GM21367 (cell line): ENCODE data around the gene THUMPD3.

ENCODE experiments used
- ATAC-seq: cut with Tn5 transposase; IDR thresholded peaks from one replicate; pipeline ENCODE4 v1.9.1; 2021; ENCODE audit not compliant: unreplicated experiment

Gene THUMPD3

DNA sequence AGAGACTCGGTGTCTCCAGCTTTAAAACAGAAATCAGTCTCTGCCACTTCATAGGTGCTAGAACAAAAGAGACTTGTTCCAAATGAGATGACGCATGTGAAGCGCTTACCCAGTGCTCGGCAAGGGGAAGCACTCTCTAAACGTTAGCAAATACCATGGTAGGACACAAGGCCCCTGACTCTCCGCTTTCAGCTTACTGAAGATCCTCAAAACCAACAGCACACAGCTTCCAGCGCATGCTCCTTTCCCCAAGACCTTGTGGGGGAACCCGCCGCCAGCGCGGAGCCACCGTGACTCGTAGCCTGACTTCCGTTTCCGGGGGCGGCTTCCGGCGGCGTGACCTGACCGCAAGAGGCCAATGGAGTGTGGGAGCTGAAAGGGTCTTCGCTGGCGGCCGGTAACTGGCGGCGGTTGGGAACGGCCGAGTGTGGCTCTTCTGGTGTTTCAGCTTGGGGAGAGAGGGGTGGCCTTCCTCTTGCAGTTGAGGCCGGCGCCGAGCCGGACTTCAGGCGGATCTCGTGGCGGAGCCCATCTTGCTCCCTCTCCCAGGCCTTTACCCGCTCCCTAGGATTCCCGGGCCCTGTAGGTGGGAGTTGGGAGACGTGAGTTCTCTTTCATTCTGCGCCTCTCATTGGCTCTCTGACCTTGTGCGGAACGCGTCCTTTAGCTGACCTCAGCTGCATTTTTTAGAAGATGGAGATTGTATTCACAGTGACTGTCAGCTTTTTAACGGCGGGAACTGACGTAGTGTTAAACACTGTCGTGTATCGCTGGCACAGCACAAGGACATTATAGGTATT, at the start of gene THUMPD3:
TSS of gene THUMPD3 (plus strand) at position 324 of the 800 bp plus-strand sequence. CDS start 2,015 bp downstream, outside the sequence.
- ATAC-seq = peak; percentile 96

GRCh38 chr3:9314796-9315195, 48.1 kb upstream of the THUMPD3 start:
- ATAC-seq = no peak

- ATAC-seq = no peak
These were observed 45.9 kb upstream of the THUMPD3 start for GRCh38 chr3:9316881-9317361.

DNA sequence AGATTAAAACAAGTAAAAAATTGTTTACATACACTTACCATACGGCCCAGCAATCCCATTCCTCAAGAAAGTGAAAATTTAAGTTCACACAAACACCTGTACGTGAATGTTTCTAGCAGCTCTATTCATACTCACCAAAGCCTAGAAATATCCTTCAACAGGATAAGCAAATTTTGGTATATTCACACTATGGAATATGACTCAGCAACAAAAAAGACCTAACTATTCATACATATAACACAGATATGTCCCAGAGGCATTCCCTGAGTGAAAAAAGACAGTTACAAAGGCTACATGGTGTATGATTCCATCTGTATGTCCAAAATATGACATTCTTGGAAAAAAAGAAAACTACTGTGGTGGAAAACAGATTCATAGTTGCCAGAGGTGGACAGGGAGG, 40.1 kb upstream of the THUMPD3 start:
- no peak for ATAC-seq

GRCh38 chr3:9324944-9325343, 37.9 kb upstream of the THUMPD3 start:
- no peak for ATAC-seq

- ATAC-seq = no peak
These were observed 35.3 kb upstream of the THUMPD3 start for GRCh38 chr3:9327578-9327977.

GRCh38 chr3:9330166-9330703, 32.6 kb upstream of the THUMPD3 start:
- ATAC-seq = no peak

DNA sequence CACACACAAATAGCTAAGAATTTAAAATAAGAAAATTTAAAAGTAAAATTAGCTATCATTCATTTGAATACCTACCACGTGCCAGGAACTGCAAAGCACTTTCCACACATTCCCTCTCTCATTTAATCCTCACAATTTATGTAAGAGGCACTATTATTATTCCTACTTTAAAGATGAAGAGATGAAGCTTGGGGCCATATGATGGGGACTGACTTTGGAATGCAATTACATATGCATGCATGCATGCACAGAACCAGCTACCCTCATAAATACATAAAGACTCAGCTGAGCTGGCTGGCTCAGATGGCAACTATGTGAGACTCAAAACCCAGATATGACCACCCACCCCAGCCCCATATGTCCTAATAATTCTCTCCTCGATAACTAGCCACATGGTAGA, 31.7 kb upstream of the THUMPD3 start:
- ATAC-seq = no peak

- no peak for ATAC-seq
These were observed 30.4 kb upstream of the THUMPD3 start for GRCh38 chr3:9332250-9333030.

GRCh38 chr3:9339761-9340471, 22.9 kb upstream of the THUMPD3 start:
- ATAC-seq = no peak

DNA sequence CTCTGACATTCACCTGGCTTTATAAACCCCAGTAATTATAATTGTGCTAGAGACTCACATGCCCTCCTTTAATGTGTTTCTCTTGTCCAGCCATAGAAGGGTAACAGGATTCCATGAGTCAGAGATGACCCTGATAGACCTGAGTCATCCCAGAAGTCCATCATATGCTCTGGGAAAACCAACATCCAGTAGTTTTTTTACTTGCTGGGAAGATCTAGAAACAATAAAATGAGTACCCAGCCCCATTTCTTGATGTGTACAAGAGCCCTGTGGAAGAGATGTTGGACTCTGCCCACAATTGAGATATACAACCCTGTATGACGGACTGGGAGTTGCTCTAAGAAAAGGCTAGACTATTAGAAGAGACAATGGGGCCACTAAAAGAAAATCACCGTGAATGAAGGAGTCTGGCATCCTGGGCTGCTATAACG, 22.4 kb upstream of the THUMPD3 start:
- no peak for ATAC-seq

- ATAC-seq = no peak
These were observed 20.2 kb upstream of the THUMPD3 start for GRCh38 chr3:9342696-9343095.

DNA sequence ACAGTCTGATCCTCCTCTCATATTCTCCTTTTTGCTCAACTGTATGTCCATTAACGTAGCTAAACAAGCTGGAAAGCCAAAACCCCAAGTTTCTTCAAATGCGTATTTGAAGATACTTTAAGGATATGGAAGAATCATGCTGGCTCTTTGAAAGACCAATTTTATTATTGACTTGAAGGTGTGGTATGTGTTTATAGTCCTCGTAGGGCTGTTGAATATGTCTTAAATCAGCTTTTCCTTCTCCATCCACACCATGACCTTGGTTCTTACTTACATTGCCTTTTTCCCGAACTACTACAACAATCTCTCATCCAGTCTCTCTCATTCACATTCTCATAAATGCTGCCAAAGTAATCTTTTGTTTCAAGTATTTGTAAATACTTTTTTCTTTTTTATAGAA, 19.7 kb upstream of the THUMPD3 start:
- ATAC-seq = no peak

DNA sequence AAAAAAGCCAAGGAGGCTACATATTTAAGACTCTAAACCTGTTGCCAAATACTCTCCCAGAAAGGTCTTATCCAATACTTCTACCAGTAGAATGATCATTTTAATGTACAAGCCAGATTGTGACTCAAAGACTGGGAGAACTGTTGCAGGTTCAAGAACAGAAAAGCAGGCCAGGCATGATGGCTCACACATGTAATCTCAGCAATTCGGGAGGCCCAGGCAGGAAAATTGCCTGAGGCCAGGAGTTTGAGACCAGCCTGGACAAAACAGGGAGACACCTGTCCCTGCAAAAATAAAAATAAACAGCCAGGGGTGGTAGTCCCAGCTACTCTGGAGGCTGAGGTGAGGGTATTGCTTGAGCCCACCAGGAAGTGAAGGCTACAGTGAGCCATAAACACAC, 17.8 kb upstream of the THUMPD3 start:
- no peak for ATAC-seq

GRCh38 chr3:9346141-9346540, 16.7 kb upstream of the THUMPD3 start:
- no peak for ATAC-seq

GRCh38 chr3:9347081-9347480, 15.8 kb upstream of the THUMPD3 start:
- ATAC-seq = no peak

DNA sequence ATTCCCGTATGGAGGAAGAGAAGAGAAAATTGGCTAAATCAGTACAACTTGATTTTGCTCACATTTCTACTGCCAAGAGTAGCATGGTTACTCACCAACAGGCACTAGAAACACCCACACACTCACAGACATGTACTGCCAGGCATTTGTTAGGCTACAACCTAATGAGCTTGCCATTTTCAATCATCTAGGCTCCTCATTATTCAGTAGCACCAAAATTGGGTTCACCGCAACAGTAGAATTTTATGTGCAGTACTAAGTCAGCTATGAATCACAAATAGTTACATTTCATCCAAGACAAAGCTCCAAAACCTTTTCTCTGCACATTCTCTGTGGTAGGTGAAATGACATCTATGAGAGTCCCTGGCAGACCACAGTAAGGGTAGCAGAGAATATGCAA, 15.0 kb upstream of the THUMPD3 start:
- ATAC-seq = no peak

DNA sequence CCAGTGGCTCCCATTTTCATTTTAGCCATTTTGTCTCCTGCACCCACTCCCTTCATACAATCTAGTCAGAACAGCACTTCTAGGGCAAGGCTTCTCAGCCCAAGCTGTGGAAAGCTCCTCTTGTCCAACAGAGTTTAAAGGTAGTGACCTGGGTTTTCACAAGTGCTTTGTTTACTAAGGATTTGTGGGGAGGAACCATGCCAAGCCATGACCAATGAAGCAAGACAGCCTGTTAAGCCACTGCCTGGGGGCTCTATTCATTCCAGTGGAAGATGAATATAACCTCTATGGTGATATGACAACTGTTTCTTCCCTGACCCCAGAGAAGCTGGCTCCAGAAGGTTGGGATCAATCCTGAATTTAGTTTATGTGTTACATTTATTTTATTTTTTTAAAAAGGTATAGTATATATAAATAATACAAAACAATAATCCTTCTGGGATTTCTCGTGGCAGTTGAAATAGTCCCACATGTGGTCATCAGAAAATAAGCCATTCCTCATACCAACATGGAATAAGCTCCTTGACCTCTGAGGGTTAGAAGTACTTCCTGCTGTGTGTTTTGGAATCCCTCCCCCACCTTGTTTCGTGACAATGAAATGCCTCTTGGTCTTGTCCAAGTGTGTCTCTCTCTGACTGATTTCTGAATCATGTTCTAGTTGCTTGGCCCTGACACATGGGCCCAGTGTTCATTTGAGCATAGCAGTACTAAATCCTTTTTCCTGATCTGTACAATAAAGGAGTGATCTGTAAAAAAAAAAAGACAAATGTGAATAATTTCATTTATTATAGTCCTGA, 13.3 kb upstream of the THUMPD3 start:
- no peak for ATAC-seq

DNA sequence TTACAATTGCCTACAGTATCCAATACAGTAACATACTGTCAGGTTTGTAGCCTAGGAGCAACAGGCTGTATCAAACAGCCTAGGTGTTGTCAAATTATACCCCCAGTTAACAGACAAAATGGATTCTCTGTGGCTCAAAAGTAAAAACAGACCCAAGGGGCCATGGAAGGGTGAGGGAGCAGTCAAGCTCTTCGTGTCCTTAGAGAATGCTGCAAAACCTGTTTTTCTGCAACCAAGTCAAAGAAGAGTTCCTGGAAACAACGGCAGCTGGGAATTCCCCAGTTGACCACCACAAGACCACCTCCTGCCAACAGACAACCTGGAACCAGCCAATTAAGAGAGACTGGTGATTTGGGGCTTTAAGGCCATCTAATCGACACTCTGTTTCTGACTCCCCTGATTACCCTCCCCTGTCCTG, 11.1 kb upstream of the THUMPD3 start:
- ATAC-seq = no peak
